Pons (tissue), 1 donor: ENCODE data around the gene EFNA2.
"Not testable (repeated sequence)": the region's sequence is repeated elsewhere in the genome, so short reads cannot be mapped to it uniquely, and the experiment has no call there.

ENCODE experiments used
- DNase-seq: peaks from one replicate; pipeline ENCODE4 v3.0.0-alpha.2; 2016; ENCODE audit warnings: low spot score

The EFNA2 gene

DNA sequence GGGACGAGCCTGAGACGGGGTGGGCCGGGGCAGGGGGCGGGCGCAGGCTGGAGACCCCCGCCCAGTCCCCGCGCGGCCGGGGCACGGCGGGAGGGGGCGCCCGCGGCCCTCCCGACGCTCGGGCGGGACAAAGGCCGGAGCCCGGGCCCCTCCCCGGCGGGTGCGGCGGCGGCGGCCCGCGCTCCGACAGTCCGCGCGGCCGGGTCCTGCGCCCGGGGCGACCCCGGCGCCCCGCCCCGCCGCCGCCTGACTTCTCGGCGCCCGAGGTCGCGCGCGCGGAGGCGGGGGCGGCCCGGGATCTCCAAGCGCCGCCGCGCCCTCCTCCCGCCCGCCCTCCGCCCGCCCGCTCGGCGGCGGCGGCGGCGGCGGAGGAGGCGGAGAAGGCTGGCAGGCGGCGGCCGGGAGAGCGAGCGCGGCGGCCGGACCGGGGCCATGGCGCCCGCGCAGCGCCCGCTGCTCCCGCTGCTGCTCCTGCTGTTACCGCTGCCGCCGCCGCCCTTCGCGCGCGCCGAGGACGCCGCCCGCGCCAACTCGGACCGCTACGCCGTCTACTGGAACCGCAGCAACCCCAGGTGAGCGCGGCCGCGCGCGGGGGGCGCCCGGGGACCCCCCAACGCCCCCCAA is at the start of gene EFNA2:
TSS of gene EFNA2 (plus strand) at position 137 of the 624 bp plus-strand sequence. CDS start at position 433, 296 bp downstream.
- no peak for DNase-seq

GRCh38 chr19:1236576-1236975 is 49.1 kb upstream of the EFNA2 start:
- no peak for DNase-seq

- DNase-seq = no peak
Observed at GRCh38 chr19:1237027-1237659, 48.5 kb upstream of the EFNA2 start.

GRCh38 chr19:1237754-1238368 is 47.8 kb upstream of the EFNA2 start, which contains the start of gene CBARP:
Gene CBARP (minus strand): TSS chr19:1238005. CDS start chr19:1236100, 1,905 bp downstream.
- DNase-seq = no peak

- DNase-seq = peak; percentile 19
Observed at GRCh38 chr19:1238369-1239303, 47.0 kb upstream of the EFNA2 start.

DNA sequence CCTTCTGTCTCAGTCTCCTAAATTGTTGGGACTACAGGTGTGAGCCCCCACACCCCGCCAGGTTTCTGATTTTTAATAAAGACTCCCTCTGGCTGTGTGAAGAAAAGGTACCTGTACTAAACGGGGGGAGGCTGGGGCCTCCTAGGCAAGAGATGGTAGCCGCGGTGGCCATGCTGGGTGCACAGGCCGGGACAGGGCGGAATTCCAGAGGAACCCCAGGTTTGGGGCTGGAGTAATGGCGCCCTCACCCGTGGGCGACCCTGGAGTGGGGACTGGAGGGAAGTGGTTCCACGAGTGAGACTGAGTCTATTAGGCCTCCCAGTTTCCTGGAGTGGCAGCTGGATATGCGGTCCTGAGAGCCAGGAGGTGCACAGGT is 46.3 kb upstream of the EFNA2 start:
- peak; percentile 20 for DNase-seq

DNA sequence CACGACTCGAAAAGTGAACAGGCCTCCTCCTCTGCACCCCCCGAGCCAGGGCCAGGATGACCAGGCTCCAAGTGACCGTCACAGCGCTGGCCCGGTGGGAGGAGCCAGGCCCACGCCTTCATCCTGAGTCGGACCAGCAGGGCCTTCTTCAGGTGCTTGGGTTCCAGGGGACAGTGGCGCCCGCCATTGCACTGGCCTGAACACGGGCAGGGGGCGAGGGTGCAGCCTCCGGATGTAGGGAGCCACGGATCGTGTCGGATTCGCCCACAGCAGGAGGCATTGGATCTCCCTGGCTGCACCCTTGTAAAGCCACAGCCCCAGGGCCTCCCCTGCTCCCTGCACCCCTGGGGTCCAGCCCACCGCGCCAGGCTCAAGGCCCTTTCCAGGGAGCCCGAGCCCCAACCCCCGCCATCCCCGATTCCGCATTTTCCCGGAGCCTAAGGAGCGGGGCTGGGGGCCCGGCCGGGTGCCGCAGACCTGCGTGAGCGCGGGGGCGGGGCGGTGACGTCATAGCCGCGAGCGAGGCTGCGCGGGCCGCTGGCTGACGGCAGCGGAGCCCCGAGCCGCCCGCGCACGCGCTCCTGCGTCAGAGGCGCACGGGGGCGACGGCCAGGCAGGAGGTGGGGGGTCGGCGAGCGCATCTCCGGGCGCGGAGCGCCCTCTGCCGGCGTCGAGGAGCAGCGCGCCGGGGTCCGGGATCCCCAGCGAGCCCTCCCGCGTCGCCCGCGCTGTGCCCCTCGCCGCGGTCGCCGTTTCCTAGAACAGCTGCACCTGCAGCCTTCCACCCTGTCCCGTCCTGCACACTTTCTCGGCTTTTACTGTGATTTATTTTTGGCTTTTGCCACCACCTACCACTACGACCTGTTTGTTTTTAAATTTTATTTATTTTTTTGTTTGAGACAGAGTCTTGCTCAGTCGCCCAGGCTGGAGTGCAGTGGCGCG is 45.6 kb upstream of the EFNA2 start:
- DNase-seq = peak; percentile 77

GRCh38 chr19:1240925-1241324 is 44.7 kb upstream of the EFNA2 start:
- DNase-seq = no peak

GRCh38 chr19:1241417-1242095 is 44.1 kb upstream of the EFNA2 start, which contains the start of gene ATP5F1D:
Gene ATP5F1D (plus strand): TSS chr19:1241751. CDS start chr19:1241851, 100 bp downstream.
- peak; percentile 82 for DNase-seq

- DNase-seq = peak; percentile 80
Observed at GRCh38 chr19:1243768-1244692, 41.6 kb upstream of the EFNA2 start.

DNA sequence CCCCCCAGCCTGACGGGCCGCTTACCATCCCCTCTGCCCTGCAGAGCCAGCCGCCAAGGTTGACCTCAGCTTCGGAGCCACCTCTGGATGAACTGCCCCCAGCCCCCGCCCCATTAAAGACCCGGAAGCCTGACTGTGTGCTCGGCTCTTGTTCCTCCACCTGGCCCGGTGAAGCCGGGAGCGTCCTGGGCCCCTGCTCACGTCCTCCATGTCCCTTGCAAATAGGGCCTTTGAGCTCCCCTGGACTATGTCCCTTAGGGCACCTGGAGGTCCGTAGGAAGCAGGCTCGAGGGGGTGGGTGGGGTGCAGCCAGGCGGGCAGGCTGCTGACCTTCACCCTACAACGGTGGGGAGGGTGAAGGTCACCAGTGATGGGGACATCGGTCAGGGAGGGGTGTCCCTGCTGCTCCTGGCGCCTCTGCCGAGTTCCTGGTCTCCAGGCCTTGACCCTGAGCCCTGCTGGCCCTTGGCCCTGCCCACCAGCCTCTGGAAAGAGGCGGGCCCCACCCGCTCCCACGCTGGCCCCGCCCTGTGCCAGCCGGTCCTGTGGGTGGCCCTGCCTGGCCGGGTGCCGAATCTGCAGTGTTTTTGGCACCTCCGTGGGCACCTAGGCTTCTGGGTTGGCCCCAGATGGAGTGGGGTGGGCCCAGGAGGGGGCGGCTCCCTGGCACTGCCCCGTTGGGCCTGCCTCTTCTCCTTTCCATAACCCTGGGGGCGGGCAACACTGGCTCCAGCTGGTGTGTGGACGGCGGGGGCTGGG is 40.8 kb upstream of the EFNA2 start:
- peak; percentile 30 for DNase-seq

DNA sequence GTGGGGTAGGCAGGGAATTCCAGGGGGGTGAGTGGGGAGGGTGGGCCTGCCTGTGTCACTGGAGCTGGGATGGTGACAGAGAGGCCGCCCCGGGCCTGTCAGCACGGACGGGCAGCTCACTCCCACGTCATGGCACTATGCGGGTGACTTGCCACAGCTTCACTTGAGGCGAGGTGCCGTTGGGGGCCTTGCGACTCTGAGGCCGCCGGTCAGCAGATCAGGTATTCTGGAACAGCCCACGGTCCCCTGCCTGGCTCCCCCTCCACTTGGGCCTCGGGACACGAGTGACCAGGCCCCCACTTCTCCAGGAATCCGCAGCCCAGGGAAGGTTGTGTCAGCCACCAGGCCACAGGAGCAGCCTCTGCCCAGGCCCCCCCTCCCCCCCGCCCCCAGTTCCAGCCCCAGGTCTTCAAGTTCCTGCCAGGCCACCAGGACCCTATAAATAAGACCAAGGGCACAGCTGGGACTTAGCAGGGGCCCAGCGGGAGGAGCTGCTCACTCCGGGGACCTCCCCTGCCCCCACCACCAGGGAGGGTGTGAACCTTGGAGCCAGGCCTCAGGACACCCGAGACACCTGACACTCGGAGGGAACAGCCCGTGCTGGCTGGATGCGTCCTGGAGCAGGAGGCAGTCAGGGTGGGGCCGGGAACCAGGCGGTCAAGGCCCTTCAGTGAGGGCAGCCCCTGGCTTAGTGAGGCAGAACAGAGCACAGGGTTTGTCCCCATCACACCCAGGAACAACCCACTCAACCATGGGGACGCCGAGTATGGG is 40.0 kb upstream of the EFNA2 start:
- no peak for DNase-seq

DNA sequence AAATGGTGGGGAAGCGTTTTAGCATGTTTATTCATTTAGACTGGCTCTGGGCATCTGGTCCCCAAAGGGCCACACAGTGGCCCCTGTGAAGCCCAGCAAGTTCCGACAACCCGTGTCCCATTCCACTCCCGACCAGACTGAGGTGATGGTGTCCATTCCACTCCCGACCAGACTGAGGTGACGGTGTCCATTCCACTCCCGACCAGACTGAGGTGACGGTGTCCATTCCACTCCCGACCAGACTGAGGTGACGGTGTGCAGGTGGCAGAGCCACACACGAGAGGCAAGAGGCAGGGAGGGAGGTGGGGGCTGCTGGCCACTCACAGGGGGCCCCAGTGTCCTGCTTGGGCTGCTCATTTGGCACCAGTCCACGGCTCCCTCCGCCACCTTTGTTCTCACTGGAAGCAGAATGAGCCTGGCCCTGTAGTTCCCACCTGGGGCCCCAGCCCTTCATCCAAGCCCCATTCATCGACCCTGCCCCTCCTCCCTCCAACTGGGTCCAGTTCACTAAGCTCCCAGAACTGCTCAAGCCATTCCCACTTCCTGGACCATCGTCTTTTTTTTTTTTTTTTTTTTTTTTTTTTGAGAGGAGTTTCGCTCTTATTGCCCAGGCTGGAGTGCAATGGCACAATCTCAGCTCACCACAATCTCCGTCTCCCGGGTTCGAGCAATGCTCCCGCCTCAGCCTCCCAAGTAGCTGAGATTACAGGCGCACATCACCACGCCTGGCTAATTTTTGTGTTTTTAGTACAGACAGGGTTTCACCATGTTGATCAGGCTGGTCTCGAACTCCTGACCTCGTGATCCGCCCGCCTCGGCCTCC is 39.2 kb upstream of the EFNA2 start:
- DNase-seq = not testable (repeated sequence)

DNA sequence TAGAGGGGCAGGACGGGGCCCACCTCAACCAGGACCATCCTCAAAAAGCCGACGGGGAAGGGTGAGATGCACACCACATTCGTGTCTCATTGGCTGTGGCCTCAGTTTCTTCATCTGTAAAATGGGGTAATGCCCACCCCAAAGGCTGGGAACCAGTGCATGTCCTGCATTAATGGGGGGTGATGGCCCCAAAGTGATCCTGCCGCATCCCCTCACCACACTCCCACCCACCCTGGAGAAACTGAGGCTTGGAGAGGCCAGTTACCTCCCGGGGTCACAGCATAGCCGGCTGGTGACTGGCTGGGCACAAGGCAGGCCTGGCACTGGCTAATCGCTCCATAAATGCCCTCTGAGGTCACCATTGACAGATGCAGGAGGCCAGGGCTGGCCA is 37.9 kb upstream of the EFNA2 start:
- DNase-seq = no peak

DNA sequence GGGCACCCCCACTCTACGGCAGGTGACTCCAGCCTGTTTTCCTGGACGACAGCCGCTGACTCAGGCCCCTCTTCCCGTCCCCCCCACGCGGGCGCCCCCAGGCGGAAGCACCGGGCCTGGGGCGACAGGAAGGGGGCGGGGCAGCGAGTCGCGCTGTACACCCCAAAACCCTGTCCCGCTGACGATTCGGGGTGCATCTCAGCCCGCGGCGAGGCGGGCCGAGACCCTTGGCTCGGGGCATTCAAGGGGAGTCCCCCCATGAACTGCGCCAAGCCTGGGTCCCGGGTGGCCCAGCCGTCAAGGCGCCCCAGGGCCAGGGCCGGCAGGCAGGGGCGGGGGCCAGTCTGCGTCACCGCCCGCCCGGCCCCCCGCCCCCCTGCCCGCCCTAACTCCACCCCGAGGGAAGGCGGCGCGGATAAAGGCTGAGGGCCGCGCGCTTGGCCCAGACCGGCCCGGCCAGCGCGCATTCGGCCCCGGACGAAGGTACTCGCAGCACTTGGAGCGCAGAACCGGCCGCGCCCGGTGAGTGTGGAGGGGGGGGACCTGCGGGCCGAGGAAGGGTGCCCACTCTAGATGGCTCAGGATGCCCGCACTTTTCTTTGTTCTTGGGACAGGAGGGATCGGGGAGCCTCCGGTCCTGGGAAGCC is 37.4 kb upstream of the EFNA2 start, which contains the start of gene MIDN:
TSS of gene MIDN (plus strand) at position 445 of the 647 bp plus-strand sequence. CDS start 1,714 bp downstream, outside the sequence.
- DNase-seq = peak; percentile 62

DNA sequence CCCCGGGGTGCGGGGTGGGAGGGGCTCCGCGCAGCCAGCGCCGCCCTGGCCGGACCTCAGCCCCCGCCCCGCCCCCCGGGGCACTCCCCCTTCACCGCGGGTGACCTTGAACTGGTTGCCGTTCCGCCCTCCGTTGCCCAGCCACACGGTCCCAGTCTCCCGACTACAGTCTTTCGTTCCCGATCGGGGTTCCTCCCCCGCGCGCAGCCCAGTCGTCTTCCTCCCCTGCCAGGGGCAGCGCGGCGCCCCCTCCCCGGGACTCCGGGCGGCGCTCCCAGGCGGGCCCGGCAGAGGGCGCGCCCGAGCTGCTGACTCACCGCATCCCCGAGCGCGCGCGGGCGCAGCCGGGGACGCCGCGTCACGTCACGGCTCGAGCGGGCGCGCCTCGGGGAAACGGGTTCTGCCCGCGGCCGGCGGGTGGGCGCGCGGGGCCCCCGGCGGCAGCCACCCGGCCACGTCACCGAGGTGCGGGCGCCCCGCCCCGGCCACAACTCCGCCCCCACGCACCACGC is 36.8 kb upstream of the EFNA2 start:
- peak; percentile 46 for DNase-seq
